SW480 (cell line): ENCODE results near the gene CLCA2.

Experiments used
- DNase-seq: peaks from one replicate; pipeline ENCODE4 v3.0.0-alpha.2; 2016; ENCODE audit warnings: low spot score

CLCA2 gene

GRCh38 chr1:86430376-86430775 is 6.4 kb downstream of the CLCA2 start:
- DNase-seq, result no peak

- DNase-seq, result no peak
Observed at GRCh38 chr1:86434059-86434458, 10.1 kb downstream of the CLCA2 start.

DNA sequence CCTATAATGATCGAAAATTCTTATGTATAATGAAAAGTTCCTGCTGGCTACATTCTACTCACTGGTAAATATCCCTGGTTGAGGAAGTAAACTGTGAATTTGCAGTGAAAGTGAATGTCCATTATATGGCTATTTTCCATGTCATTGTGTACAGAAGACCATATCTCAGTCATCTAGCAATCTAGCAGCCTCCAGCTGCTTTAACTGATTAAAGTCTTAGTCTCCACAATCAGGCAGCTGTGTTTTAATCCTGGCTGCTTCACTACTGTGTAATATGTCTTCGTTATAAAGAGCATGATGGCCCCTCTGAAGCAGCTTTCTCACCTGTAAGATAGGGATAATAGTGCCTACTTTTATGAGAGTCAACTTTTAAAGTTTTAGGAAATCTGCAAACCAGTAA is 11.4 kb downstream of the CLCA2 start:
- DNase-seq, result no peak

GRCh38 chr1:86436041-86436440 is 12.1 kb downstream of the CLCA2 start:
- DNase-seq, result no peak

- DNase-seq, result no peak
Observed at GRCh38 chr1:86441581-86441980, 17.6 kb downstream of the CLCA2 start.

DNA sequence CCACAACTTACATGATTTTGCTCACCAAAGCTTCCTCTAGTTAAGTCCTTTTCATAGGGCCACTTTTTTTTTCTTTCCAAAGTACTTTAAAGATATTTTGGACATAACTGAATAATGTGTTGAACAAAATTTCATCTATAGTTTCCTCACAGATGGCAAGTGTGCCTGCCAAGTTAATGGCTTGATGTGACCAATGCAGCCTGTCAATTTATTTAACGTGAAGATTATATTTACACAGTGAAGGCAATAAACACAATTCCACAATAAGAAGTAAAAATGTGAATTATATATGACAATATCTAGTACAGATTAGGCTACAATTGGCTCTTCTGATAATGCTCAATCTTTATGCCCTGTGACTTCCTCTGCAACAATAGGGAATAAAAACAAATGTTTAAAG is 18.0 kb downstream of the CLCA2 start:
- no peak for DNase-seq

DNA sequence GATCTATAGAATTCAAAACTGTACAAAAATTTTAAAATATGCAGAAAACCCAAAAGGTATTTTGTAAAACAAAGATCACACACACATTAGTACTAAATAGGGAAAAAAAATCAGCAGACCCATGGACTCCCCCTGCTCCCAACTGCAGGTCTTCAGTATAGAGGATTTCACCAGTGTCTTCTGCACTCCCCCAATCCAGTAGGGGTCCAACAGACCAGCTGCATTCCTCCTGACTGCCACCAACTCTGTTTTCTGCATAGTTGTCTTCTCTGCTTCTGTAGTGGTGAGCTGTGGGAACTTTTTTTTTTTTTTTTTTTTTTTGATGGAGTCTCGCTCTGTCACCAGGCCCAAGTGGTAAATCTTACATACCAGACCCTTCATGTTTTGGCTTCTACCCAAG is 21.9 kb downstream of the CLCA2 start:
- DNase-seq, result no peak

DNA sequence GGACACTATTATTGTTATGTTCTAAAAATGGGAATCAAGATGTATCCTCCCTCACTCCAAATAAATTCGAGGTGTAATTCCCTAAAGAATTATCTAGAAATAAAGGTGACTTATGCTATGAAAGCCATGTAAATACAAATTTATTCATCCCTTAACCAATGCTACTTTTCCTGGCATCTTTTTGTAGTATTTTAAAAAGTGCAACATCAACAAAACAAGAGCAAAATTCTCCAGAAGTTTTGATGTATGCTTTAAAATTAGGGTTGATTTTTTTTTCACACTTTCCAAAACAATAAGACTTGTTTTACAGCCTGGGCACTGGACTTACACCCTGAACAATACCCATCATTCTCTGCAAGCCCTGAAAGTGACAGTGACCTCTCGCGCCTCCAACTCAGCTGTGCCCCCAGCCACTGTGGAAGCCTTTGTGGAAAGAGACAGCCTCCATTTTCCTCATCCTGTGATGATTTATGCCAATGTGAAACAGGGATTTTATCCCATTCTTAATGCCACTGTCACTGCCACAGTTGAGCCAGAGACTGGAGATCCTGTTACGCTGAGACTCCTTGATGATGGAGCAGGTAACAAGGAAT is 23.3 kb downstream of the CLCA2 start:
- DNase-seq, result no peak

DNA sequence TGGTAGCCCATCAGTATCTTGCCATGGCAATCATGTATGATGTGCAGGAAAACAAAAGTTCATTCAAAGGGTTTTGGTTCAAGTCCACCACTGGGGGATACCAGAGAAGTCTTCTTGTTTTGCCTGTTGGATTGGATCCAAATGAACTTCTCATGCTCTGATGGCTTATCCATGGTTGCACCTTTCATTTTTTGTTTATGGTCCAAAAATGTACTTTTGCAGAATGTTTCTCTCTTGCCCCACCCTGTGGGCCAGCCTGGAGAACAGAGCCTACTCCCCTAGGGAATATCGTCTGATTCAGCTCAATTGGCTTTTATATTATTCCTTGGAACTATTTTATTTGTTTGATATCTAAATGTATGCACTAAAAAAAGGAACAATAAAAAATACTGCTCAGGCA is 24.7 kb downstream of the CLCA2 start:
- DNase-seq, result no peak

GRCh38 chr1:86449103-86449502 is 25.1 kb downstream of the CLCA2 start:
- no peak for DNase-seq

- DNase-seq, result no peak
Observed at GRCh38 chr1:86450847-86451246, 26.9 kb downstream of the CLCA2 start.

DNA sequence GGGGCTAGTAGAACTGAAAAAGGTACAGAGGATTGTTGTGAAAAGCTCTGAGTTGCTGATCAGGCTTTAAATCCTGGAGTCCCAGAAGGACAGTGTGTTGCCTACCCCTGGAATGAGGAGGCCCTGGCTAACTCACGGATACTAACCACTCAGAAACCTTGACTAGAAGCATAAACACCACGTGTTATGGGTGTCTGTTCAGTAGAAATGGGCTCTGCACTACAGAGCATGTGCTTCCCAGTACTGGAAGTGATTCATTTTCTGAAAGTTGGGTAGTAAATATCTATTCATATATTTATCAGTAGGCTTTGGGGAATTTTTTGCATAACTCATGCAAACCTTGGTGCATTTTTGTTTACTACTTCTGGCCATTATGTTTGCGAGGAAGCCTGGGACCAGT is 29.7 kb downstream of the CLCA2 start:
- no peak for DNase-seq

DNA sequence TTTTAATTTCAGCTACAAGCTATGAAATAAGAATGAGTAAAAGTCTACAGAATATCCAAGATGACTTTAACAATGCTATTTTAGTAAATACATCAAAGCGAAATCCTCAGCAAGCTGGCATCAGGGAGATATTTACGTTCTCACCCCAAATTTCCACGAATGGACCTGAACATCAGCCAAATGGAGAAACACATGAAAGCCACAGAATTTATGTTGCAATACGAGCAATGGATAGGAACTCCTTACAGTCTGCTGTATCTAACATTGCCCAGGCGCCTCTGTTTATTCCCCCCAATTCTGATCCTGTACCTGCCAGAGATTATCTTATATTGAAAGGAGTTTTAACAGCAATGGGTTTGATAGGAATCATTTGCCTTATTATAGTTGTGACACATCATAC is 31.1 kb downstream of the CLCA2 start:
- no peak for DNase-seq

- DNase-seq, result no peak
Observed at GRCh38 chr1:86460998-86461397, 37.0 kb downstream of the CLCA2 start.

GRCh38 chr1:86461482-86461881 is 37.5 kb downstream of the CLCA2 start:
- no peak for DNase-seq

DNA sequence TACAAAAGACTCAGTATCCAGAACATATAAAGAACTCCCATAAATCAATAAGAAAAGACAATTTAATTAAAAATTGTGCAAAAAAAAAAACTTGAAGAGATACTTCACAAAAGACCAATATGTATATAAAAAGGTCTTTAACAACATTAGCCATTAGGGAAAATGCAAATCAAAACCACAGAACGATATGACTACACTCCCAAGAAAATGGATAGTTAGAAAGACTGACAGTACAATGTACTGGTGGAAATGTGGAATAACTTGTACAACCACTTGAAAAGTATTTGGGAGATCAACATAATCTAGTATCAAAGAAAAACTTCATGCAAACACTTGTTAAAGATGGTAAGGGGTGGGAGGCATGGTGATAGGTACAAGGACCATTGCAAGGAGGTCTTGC is 40.8 kb downstream of the CLCA2 start:
- DNase-seq, result no peak

DNA sequence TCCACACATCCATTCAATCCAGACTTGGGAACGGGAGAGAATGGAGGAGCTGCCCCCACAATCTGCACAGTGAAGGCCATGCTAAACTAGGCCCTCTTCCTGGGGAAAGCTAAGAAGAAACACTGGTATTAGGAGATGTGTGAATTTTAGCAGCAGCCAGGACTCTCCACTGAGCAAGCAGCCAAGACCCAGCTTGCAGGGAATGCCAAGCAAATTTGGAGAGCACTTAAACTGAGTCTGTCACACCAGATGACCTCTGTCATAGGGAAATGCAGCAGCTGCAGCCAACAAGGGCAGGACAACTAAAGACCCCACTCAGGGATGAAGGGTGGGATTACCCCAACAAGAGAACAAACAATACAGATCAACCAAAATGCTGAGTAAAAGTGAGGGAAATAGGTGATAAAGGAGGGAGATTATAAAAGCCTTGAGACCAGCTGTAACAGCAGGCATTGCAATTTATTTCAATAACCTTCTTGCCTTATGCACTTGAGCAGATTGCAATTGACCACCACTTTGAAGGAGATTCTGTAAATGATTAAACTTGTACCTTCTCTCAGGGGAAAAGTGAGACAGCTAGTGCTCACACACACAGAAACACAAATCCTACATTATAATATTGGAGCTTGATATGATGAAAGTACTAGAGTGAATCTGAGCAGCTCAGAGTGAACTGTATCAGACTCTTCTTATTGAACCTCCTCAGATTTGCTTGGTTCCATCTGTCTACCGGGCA is 42.3 kb downstream of the CLCA2 start:
- DNase-seq, result no peak

DNA sequence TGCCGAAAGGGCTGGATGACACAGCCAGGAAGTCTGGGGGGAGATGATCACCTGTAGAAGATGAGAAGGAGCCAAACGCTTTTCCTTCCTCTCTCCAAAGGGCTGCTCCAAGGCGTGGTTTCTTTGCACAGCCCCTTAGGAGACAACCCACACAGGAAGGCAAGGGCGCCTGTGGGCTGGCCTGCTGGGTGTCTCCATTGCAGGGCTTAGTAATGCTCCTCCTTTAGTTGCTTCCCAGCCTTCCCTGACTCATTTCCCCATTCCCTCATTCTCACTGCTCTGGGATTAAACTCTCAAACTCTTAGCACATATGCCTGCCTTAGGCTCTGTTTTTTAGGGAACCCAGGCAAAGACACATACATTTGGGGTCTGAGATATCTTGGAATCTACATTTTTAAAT is 43.0 kb downstream of the CLCA2 start:
- DNase-seq, result no peak

- no peak for DNase-seq
Observed at GRCh38 chr1:86468501-86468977, 44.6 kb downstream of the CLCA2 start, which contains the start of gene CLCA1. Gene CLCA1, plus strand, starts transcription at chr1:86468927. Its CDS starts 45 bp downstream, at chr1:86468972.

GRCh38 chr1:86470859-86471258 is 46.9 kb downstream of the CLCA2 start:
- DNase-seq, result no peak

GRCh38 chr1:86471291-86471690 is 47.3 kb downstream of the CLCA2 start:
- DNase-seq, result no peak

DNA sequence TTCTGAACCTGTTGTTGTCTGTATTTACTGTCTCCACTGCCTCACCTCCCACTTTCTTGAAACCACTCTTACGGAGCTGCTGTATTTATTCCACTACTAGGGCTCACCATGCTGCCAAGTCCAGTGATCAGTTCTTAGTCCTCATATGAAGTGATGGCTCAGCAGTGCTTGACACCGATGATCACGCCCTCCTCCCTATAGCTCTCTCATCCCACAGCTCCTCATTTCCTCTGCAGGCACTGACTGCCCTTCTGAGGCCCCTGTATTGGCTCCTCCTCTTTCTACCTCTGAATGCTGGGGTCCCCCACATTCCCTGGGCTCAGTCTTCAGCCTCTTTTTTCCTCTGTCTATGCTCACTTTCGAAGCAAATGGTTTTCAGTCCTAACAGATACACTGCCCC is 48.2 kb downstream of the CLCA2 start:
- no peak for DNase-seq

DNA sequence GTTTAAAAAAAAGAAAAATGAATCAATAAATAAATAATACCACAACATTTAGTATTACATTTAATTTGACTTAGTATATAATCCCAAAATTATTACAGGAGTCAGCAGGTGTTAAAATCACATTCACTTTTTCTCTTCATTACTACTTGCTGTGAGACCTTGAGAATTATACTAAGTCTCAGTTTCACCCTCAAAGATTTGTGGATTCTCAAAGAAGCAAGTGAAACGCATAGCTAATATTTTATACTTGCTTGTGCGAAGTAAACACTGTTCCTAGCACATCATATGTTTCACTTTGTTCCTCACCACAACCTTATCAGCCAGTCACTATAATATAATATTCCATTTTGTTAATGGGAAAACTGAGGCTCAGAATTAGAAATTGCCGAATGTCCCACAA is 48.8 kb downstream of the CLCA2 start:
- no peak for DNase-seq

- no peak for DNase-seq
Observed at GRCh38 chr1:86477256-86477655, 53.3 kb downstream of the CLCA2 start.
